Measurements from ENCODE around the gene YTHDC1. TPM values are rescaled to one million over a fixed set of nuclear protein-coding genes. Genes with fewer than 3 reads are reported as not detected.

YTHDC1 gene
- 66.0 and 69.7 TPM in 2 replicates for polyA plus RNA-seq (2013)

GRCh38 chr4:68349649-68350360 lies at the start of gene YTHDC1:
Gene YTHDC1 (minus strand): TSS chr4:68350090. CDS start chr4:68349753, 337 bp downstream.
- no peaks in the 10 kb centered on the region for H3K36me3 ChIP-seq (ENCODE audit: control insufficient read depth in 1 of 2, insufficient read depth in 2 of 2, low read length in 2 of 2)
- H3K79me1 ChIP-seq (ENCODE audit: low read length): peaks cover 9% of the 10 kb centered on the region
- H2BK120ac ChIP-seq (ENCODE audit: insufficient read depth, low read length, poor library complexity): peak within 1 kb of the TSS; percentile 65
- H3K23ac ChIP-seq (ENCODE audit: low read length): no peak within 1 kb of the TSS
- H3K79me2 ChIP-seq (ENCODE audit: control insufficient read depth, insufficient read depth, low read length, poor library complexity): peaks cover 11% of the 10 kb centered on the region
- WGBS (ENCODE audit: extremely low coverage, insufficient coverage, insufficient read length): no CpG with 5 or more reads among the region's 67 CpGs
- no peaks in the 10 kb centered on the region for H3K27me3 ChIP-seq (ENCODE audit: insufficient read depth, low read length)
- peak within 1 kb of the TSS; percentile 82 for H4K8ac ChIP-seq (ENCODE audit: low read depth, low read length)
- peak within 1 kb of the TSS; percentile 90 for H3K27ac ChIP-seq (ENCODE audit: low read depth, low read length)
- peak within 1 kb of the TSS; percentile 27 for H3K18ac ChIP-seq (ENCODE audit: low read length)
- peaks cover 0 to 3% of the 10 kb centered on the region in 2 experiments for H3K4me1 ChIP-seq (ENCODE audit: control insufficient read depth in 1 of 2, insufficient read depth in 2 of 2, low read length in 2 of 2)
- peak; percentile 97 to 98 for DNase-seq
- peak within 1 kb of the TSS; percentile 82 for H4K12ac ChIP-seq (ENCODE audit: low read depth, low read length)
- no peak within 1 kb of the TSS for H2BK12ac ChIP-seq (ENCODE audit: low read length)
- peak within 1 kb of the TSS; percentile 72 for H3K4me2 ChIP-seq (ENCODE audit: low read length)
- H2AK5ac ChIP-seq (ENCODE audit: low read length): peak within 1 kb of the TSS; percentile 12
- peak within 1 kb of the TSS; percentile 91 for H3K9ac ChIP-seq (ENCODE audit: low read length)
- peak within 1 kb of the TSS; percentile 13 for H2AFZ ChIP-seq (ENCODE audit: insufficient read depth, low read length, poor library complexity)
- peak within 1 kb of the TSS; percentile 96 for H4K91ac ChIP-seq (ENCODE audit: low read depth, low read length)
- H2BK5ac ChIP-seq (ENCODE audit: low read depth, low read length, poor library complexity): peak within 1 kb of the TSS; percentile 75
- H3K9me3 ChIP-seq (ENCODE audit: insufficient read depth, low read depth, low read length): no peaks in the 10 kb centered on the region
- H3K14ac ChIP-seq (ENCODE audit: low read length): peak within 1 kb of the TSS; percentile 57
- peak within 1 kb of the TSS; percentile 99 for H3K4ac ChIP-seq (ENCODE audit: low read depth, low read length)
- H3K4me3 ChIP-seq (ENCODE audit: low read depth, low read length): peak within 1 kb of the TSS; percentile 82

- Histone ChIP-seq H4K91ac (ENCODE audit: low read depth, low read length) (no peak overlapping the region), H2BK120ac (ENCODE audit: insufficient read depth, low read length, poor library complexity) (no peak overlapping the region), H3K4me1 (ENCODE audit: control insufficient read depth in 1 of 2, insufficient read depth in 2 of 2, low read length in 2 of 2) (no peaks in the 10 kb centered on the region), H4K12ac (ENCODE audit: low read depth, low read length) (no peak overlapping the region), H2AFZ (ENCODE audit: insufficient read depth, low read length, poor library complexity) (no peak overlapping the region), H3K14ac (ENCODE audit: low read length) (no peak overlapping the region), H3K79me1 (ENCODE audit: low read length) (no peaks in the 10 kb centered on the region), H3K79me2 (ENCODE audit: control insufficient read depth, insufficient read depth, low read length, poor library complexity) (no peaks in the 10 kb centered on the region), H3K9ac (ENCODE audit: low read length) (no peak overlapping the region), H4K8ac (ENCODE audit: low read depth, low read length) (no peak overlapping the region), H3K27me3 (ENCODE audit: insufficient read depth, low read length) (no peaks in the 10 kb centered on the region), H3K4me2 (ENCODE audit: low read length) (no peak overlapping the region), H2BK5ac (ENCODE audit: low read depth, low read length, poor library complexity) (no peak overlapping the region), H3K9me3 (ENCODE audit: insufficient read depth, low read depth, low read length) (no peaks in the 10 kb centered on the region), H3K36me3 (ENCODE audit: control insufficient read depth in 1 of 2, insufficient read depth in 2 of 2, low read length in 2 of 2) (no peaks in the 10 kb centered on the region), H3K27ac (ENCODE audit: low read depth, low read length) (no peak overlapping the region), H3K23ac (ENCODE audit: low read length) (no peak overlapping the region), H2BK12ac (ENCODE audit: low read length) (no peak overlapping the region), H3K18ac (ENCODE audit: low read length) (no peak overlapping the region), H3K4me3 (ENCODE audit: low read depth, low read length) (no peak overlapping the region), H3K4ac (ENCODE audit: low read depth, low read length) (no peak overlapping the region), H2AK5ac (ENCODE audit: low read length) (no peak overlapping the region)
- no peak for DNase-seq
- WGBS (ENCODE audit: extremely low coverage, insufficient coverage, insufficient read length): no CpG with 5 or more reads among the region's 4 CpGs
Observed at GRCh38 chr4:68399306-68399705, 49.4 kb upstream of the YTHDC1 start.

GRCh38 chr4:68396756-68397155 lies 46.9 kb upstream of the YTHDC1 start:
- Histone ChIP-seq H3K4me2 (ENCODE audit: low read length) (no peak overlapping the region), H4K12ac (ENCODE audit: low read depth, low read length) (no peak overlapping the region), H4K8ac (ENCODE audit: low read depth, low read length) (no peak overlapping the region), H3K79me2 (ENCODE audit: control insufficient read depth, insufficient read depth, low read length, poor library complexity) (no peaks in the 10 kb centered on the region), H3K4me3 (ENCODE audit: low read depth, low read length) (no peak overlapping the region), H2BK5ac (ENCODE audit: low read depth, low read length, poor library complexity) (no peak overlapping the region), H2BK12ac (ENCODE audit: low read length) (no peak overlapping the region), H3K14ac (ENCODE audit: low read length) (no peak overlapping the region), H2BK120ac (ENCODE audit: insufficient read depth, low read length, poor library complexity) (no peak overlapping the region), H3K36me3 (ENCODE audit: control insufficient read depth in 1 of 2, insufficient read depth in 2 of 2, low read length in 2 of 2) (no peaks in the 10 kb centered on the region), H3K9ac (ENCODE audit: low read length) (no peak overlapping the region), H3K4ac (ENCODE audit: low read depth, low read length) (no peak overlapping the region), H2AK5ac (ENCODE audit: low read length) (no peak overlapping the region), H3K23ac (ENCODE audit: low read length) (no peak overlapping the region), H3K4me1 (ENCODE audit: control insufficient read depth in 1 of 2, insufficient read depth in 2 of 2, low read length in 2 of 2) (no peaks in the 10 kb centered on the region), H3K27ac (ENCODE audit: low read depth, low read length) (no peak overlapping the region), H3K18ac (ENCODE audit: low read length) (no peak overlapping the region), H2AFZ (ENCODE audit: insufficient read depth, low read length, poor library complexity) (no peak overlapping the region), H3K9me3 (ENCODE audit: insufficient read depth, low read depth, low read length) (no peaks in the 10 kb centered on the region), H3K79me1 (ENCODE audit: low read length) (no peaks in the 10 kb centered on the region), H4K91ac (ENCODE audit: low read depth, low read length) (no peak overlapping the region), H3K27me3 (ENCODE audit: insufficient read depth, low read length) (no peaks in the 10 kb centered on the region)
- no CpG with 5 or more reads among the region's 1 CpG for WGBS (ENCODE audit: extremely low coverage, insufficient coverage, insufficient read length)
- DNase-seq: no peak

GRCh38 chr4:68391436-68391835 lies 41.5 kb upstream of the YTHDC1 start:
- Histone ChIP-seq H4K12ac (ENCODE audit: low read depth, low read length) (no peak overlapping the region), H3K14ac (ENCODE audit: low read length) (no peak overlapping the region), H3K4me2 (ENCODE audit: low read length) (no peak overlapping the region), H3K4ac (ENCODE audit: low read depth, low read length) (no peak overlapping the region), H3K23ac (ENCODE audit: low read length) (no peak overlapping the region), H4K91ac (ENCODE audit: low read depth, low read length) (no peak overlapping the region), H4K8ac (ENCODE audit: low read depth, low read length) (no peak overlapping the region), H3K9ac (ENCODE audit: low read length) (no peak overlapping the region), H2AK5ac (ENCODE audit: low read length) (no peak overlapping the region), H3K18ac (ENCODE audit: low read length) (no peak overlapping the region), H3K4me1 (ENCODE audit: control insufficient read depth in 1 of 2, insufficient read depth in 2 of 2, low read length in 2 of 2) (no peaks in the 10 kb centered on the region), H2BK5ac (ENCODE audit: low read depth, low read length, poor library complexity) (no peak overlapping the region), H2BK120ac (ENCODE audit: insufficient read depth, low read length, poor library complexity) (no peak overlapping the region), H3K79me2 (ENCODE audit: control insufficient read depth, insufficient read depth, low read length, poor library complexity) (no peaks in the 10 kb centered on the region), H3K27ac (ENCODE audit: low read depth, low read length) (no peak overlapping the region), H3K9me3 (ENCODE audit: insufficient read depth, low read depth, low read length) (no peaks in the 10 kb centered on the region), H3K27me3 (ENCODE audit: insufficient read depth, low read length) (no peaks in the 10 kb centered on the region), H3K36me3 (ENCODE audit: control insufficient read depth in 1 of 2, insufficient read depth in 2 of 2, low read length in 2 of 2) (no peaks in the 10 kb centered on the region), H2BK12ac (ENCODE audit: low read length) (no peak overlapping the region), H3K4me3 (ENCODE audit: low read depth, low read length) (no peak overlapping the region), H2AFZ (ENCODE audit: insufficient read depth, low read length, poor library complexity) (no peak overlapping the region), H3K79me1 (ENCODE audit: low read length) (no peaks in the 10 kb centered on the region)
- DNase-seq: no peak
- WGBS (ENCODE audit: extremely low coverage, insufficient coverage, insufficient read length): no CpG with 5 or more reads among the region's 3 CpGs

Measured in trophoblast cell (in vitro differentiated cells and primary cell).